ENCODE results near the gene ALDH1A1.

GRCh38 chr9:72863456-72864094, 89.3 kb downstream of the ALDH1A1 start:
- TF ChIP-seq FOXK2 (IDR thresholded peaks at IDR 0.05) (no peak), TARDBP (IDR thresholded peaks at IDR 0.05) (no peak), NFRKB (IDR thresholded peaks at IDR 0.05) (no peak), ELF4 (IDR thresholded peaks at IDR 0.05) (no peak), BHLHE40 (IDR thresholded peaks at IDR 0.05; ENCODE audit: borderline replicate concordance) (no peak), FOXM1 (IDR thresholded peaks at IDR 0.05; ENCODE audit: borderline replicate concordance) (no peak), ZNF384 (IDR thresholded peaks at IDR 0.05) (no peak), PKNOX1 (IDR thresholded peaks at IDR 0.05) (no peak), HDGF (IDR thresholded peaks at IDR 0.05; ENCODE audit: borderline replicate concordance) (no peak), ARNT (IDR thresholded peaks at IDR 0.05) (no peak), SP1 (IDR thresholded peaks at IDR 0.05) (no peak), L3MBTL2 (conservative IDR thresholded peaks at IDR 0.05) (no peak)
